ENCODE data around the gene SLC43A3. TPM values are rescaled to one million over a fixed set of nuclear protein-coding genes. Genes with fewer than 3 reads are reported as not detected.

The SLC43A3 gene
- total and polyA plus RNA-seq, 2 donors, result 17.8 to 28.7 TPM

GRCh38 chr11:57461841-57462489, 35.0 kb upstream of the SLC43A3 start:
- peaks cover 55 to 87% of the 10 kb centered on the region in 2 donors for H3K27me3 ChIP-seq (ENCODE audit: control insufficient read depth in 2 of 2, insufficient read depth in 1 of 2, low read length in 1 of 2)
- DNase-seq (ENCODE audit: low read depth in 6 of 9, low spot score in 9 of 9), result no peak
- peaks cover 15 to 36% of the 10 kb centered on the region in 2 donors for H3K4me1 ChIP-seq (ENCODE audit: control insufficient read depth in 2 of 2, insufficient read depth in 2 of 2, low read length in 2 of 2)
- peaks cover 0 to 4% of the 10 kb centered on the region in 2 donors for H3K9me3 ChIP-seq (ENCODE audit: control insufficient read depth in 2 of 2, insufficient read depth in 1 of 2, low read length in 1 of 2)
- H3K27ac ChIP-seq (ENCODE audit: low read depth in 1 of 2, low read length in 1 of 2), result no peak overlapping the region
- H3K36me3 ChIP-seq (ENCODE audit: control insufficient read depth in 2 of 2, insufficient read depth in 2 of 2, low read length in 1 of 2), result no peaks in the 10 kb centered on the region
- no peak overlapping the region for H3K4me3 ChIP-seq (ENCODE audit: low read length in 2 of 2)
- 90% methylated on average over 16 of the region's 16 CpGs for WGBS

GRCh38 chr11:57460758-57461749, 34.1 kb upstream of the SLC43A3 start:
- peak in 1 of 9 donors; percentile 31 for DNase-seq (ENCODE audit: low read depth in 6 of 9, low spot score in 9 of 9)
- H3K4me1 ChIP-seq (ENCODE audit: control insufficient read depth in 2 of 2, insufficient read depth in 2 of 2, low read length in 2 of 2), result peaks cover 15 to 36% of the 10 kb centered on the region in 2 donors
- WGBS, result 8% methylated on average over 50 of the region's 50 CpGs
- H3K27me3 ChIP-seq (ENCODE audit: control insufficient read depth in 2 of 2, insufficient read depth in 1 of 2, low read length in 1 of 2), result peaks cover 55 to 88% of the 10 kb centered on the region in 2 donors
- H3K27ac ChIP-seq (ENCODE audit: low read depth in 1 of 2, low read length in 1 of 2), result no peak overlapping the region
- H3K36me3 ChIP-seq (ENCODE audit: control insufficient read depth in 2 of 2, insufficient read depth in 2 of 2, low read length in 1 of 2), result no peaks in the 10 kb centered on the region
- peaks cover 0 to 4% of the 10 kb centered on the region in 2 donors for H3K9me3 ChIP-seq (ENCODE audit: control insufficient read depth in 2 of 2, insufficient read depth in 1 of 2, low read length in 1 of 2)
- peak overlapping the region; percentile 8 to 48 for H3K4me3 ChIP-seq (ENCODE audit: low read length in 2 of 2)

- H3K4me1 ChIP-seq (ENCODE audit: control insufficient read depth in 2 of 2, insufficient read depth in 2 of 2, low read length in 2 of 2), result peaks cover 15 to 36% of the 10 kb centered on the region in 2 donors
- no peak within 1 kb of the TSS for H3K27ac ChIP-seq (ENCODE audit: low read depth in 1 of 2, low read length in 1 of 2)
- peaks cover 0 to 4% of the 10 kb centered on the region in 2 donors for H3K9me3 ChIP-seq (ENCODE audit: control insufficient read depth in 2 of 2, insufficient read depth in 1 of 2, low read length in 1 of 2)
- peak in 3 of 9 donors; percentile 37 to 64 (median 44) for DNase-seq (ENCODE audit: low read depth in 6 of 9, low spot score in 9 of 9)
- peaks cover 55 to 90% of the 10 kb centered on the region in 2 donors for H3K27me3 ChIP-seq (ENCODE audit: control insufficient read depth in 2 of 2, insufficient read depth in 1 of 2, low read length in 1 of 2)
- under 1% methylated on average over 66 of the region's 66 CpGs for WGBS
- peak within 1 kb of the TSS; percentile 26 to 48 for H3K4me3 ChIP-seq (ENCODE audit: low read length in 2 of 2)
- H3K36me3 ChIP-seq (ENCODE audit: control insufficient read depth in 2 of 2, insufficient read depth in 2 of 2, low read length in 1 of 2), result no peaks in the 10 kb centered on the region
Measured at GRCh38 chr11:57460022-57460757, 33.3 kb upstream of the SLC43A3 start, which contains the start of gene RTN4RL2. TSS of gene RTN4RL2 (plus strand) at chr11:57460528. CDS start at chr11:57460866, 338 bp downstream.

GRCh38 chr11:57459164-57460021, 32.5 kb upstream of the SLC43A3 start:
- WGBS, result 2% methylated on average over 62 of the region's 62 CpGs
- peaks cover 55 to 82% of the 10 kb centered on the region in 2 donors for H3K27me3 ChIP-seq (ENCODE audit: control insufficient read depth in 2 of 2, insufficient read depth in 1 of 2, low read length in 1 of 2)
- H3K27ac ChIP-seq (ENCODE audit: low read depth in 1 of 2, low read length in 1 of 2), result no peak overlapping the region
- peak in 2 of 9 donors; percentile 35 to 59 for DNase-seq (ENCODE audit: low read depth in 6 of 9, low spot score in 9 of 9)
- H3K4me3 ChIP-seq (ENCODE audit: low read length in 2 of 2), result peak overlapping the region; percentile 0 to 48
- no peaks in the 10 kb centered on the region for H3K36me3 ChIP-seq (ENCODE audit: control insufficient read depth in 2 of 2, insufficient read depth in 2 of 2, low read length in 1 of 2)
- H3K4me1 ChIP-seq (ENCODE audit: control insufficient read depth in 2 of 2, insufficient read depth in 2 of 2, low read length in 2 of 2), result peaks cover 15 to 36% of the 10 kb centered on the region in 2 donors
- H3K9me3 ChIP-seq (ENCODE audit: control insufficient read depth in 2 of 2, insufficient read depth in 1 of 2, low read length in 1 of 2), result peaks cover 0 to 4% of the 10 kb centered on the region in 2 donors

- peak in 2 of 9 donors; percentile 40 to 50 for DNase-seq (ENCODE audit: low read depth in 6 of 9, low spot score in 9 of 9)
- H3K9me3 ChIP-seq (ENCODE audit: control insufficient read depth in 2 of 2, insufficient read depth in 1 of 2, low read length in 1 of 2), result peaks cover 0 to 4% of the 10 kb centered on the region in 2 donors
- peaks cover 55 to 78% of the 10 kb centered on the region in 2 donors for H3K27me3 ChIP-seq (ENCODE audit: control insufficient read depth in 2 of 2, insufficient read depth in 1 of 2, low read length in 1 of 2)
- peaks cover 15 to 36% of the 10 kb centered on the region in 2 donors for H3K4me1 ChIP-seq (ENCODE audit: control insufficient read depth in 2 of 2, insufficient read depth in 2 of 2, low read length in 2 of 2)
- peak overlapping the region in 1 of 2 donors; percentile 60 for H3K27ac ChIP-seq (ENCODE audit: low read depth in 1 of 2, low read length in 1 of 2)
- H3K36me3 ChIP-seq (ENCODE audit: control insufficient read depth in 2 of 2, insufficient read depth in 2 of 2, low read length in 1 of 2), result no peaks in the 10 kb centered on the region
- H3K4me3 ChIP-seq (ENCODE audit: low read length in 2 of 2), result peak overlapping the region; percentile 0 to 44
- 1% methylated on average over 44 of the region's 44 CpGs for WGBS
Measured at GRCh38 chr11:57458410-57459163, 31.7 kb upstream of the SLC43A3 start.

GRCh38 chr11:57458060-57458409, 31.1 kb upstream of the SLC43A3 start:
- Histone ChIP-seq H3K36me3 (ENCODE audit: control insufficient read depth in 2 of 2, insufficient read depth in 2 of 2, low read length in 1 of 2) (no peaks in the 10 kb centered on the region), H3K27ac (ENCODE audit: low read depth in 1 of 2, low read length in 1 of 2) (no peak overlapping the region), H3K4me3 (ENCODE audit: low read length in 2 of 2) (peak overlapping the region in 1 of 2 donors; percentile 44), H3K27me3 (ENCODE audit: control insufficient read depth in 2 of 2, insufficient read depth in 1 of 2, low read length in 1 of 2) (peaks cover 55 to 75% of the 10 kb centered on the region in 2 donors), H3K9me3 (ENCODE audit: control insufficient read depth in 2 of 2, insufficient read depth in 1 of 2, low read length in 1 of 2) (peaks cover 0 to 4% of the 10 kb centered on the region in 2 donors), H3K4me1 (ENCODE audit: control insufficient read depth in 2 of 2, insufficient read depth in 2 of 2, low read length in 2 of 2) (peaks cover 15 to 36% of the 10 kb centered on the region in 2 donors)
- no peak for DNase-seq (ENCODE audit: low read depth in 6 of 9, low spot score in 9 of 9)
- WGBS, result 3% methylated on average over 16 of the region's 16 CpGs

GRCh38 chr11:57457643-57458023, 30.7 kb upstream of the SLC43A3 start:
- Histone ChIP-seq H3K4me3 (ENCODE audit: low read length in 2 of 2) (no peak overlapping the region), H3K27ac (ENCODE audit: low read depth in 1 of 2, low read length in 1 of 2) (no peak overlapping the region), H3K9me3 (ENCODE audit: control insufficient read depth in 2 of 2, insufficient read depth in 1 of 2, low read length in 1 of 2) (peaks cover 0 to 4% of the 10 kb centered on the region in 2 donors), H3K36me3 (ENCODE audit: control insufficient read depth in 2 of 2, insufficient read depth in 2 of 2, low read length in 1 of 2) (no peaks in the 10 kb centered on the region), H3K27me3 (ENCODE audit: control insufficient read depth in 2 of 2, insufficient read depth in 1 of 2, low read length in 1 of 2) (peaks cover 52 to 73% of the 10 kb centered on the region in 2 donors), H3K4me1 (ENCODE audit: control insufficient read depth in 2 of 2, insufficient read depth in 2 of 2, low read length in 2 of 2) (peaks cover 15 to 36% of the 10 kb centered on the region in 2 donors)
- WGBS, result 4% methylated on average over 7 of the region's 7 CpGs
- DNase-seq (ENCODE audit: low read depth in 6 of 9, low spot score in 9 of 9), result no peak

All from thymus (tissue), 11 donors.